EL (cell line): ENCODE measurements around the gene TSHZ2.
"Not testable (repeated sequence)": the region's sequence is repeated elsewhere in the genome, so short reads cannot be mapped to it uniquely, and the experiment has no call there.

Experiments used
- DNase-seq: peaks from one replicate; pipeline ENCODE4 v3.0.0-alpha.2; 2016

TSHZ2 gene

DNA sequence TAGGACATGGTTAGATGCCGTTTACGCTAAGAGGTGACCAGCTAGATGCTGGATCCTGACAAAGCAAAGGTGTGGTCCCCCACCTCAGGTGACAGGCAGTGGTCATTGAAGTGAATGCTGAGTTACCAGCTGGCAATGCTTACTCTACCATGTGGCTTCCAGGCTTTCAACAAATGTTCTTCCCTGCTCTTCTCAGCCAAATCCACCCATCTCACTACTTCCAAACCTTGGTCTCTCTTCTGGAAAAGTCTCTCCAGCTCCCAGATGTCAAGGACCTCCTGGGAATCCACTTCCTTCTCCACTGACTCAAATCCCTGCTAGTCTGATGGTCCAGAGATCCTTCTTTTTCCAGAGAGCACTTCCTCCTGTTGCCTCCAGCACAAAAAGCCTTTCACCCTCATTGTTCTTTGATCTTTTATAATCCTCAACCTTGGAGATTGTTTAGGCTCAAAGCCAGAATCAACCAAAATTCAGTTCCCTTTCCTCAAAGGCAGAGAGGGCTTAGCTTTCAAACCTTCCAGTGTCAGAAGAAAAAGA lies 393.4 kb downstream of the TSHZ2 start:
- no peak for DNase-seq

DNA sequence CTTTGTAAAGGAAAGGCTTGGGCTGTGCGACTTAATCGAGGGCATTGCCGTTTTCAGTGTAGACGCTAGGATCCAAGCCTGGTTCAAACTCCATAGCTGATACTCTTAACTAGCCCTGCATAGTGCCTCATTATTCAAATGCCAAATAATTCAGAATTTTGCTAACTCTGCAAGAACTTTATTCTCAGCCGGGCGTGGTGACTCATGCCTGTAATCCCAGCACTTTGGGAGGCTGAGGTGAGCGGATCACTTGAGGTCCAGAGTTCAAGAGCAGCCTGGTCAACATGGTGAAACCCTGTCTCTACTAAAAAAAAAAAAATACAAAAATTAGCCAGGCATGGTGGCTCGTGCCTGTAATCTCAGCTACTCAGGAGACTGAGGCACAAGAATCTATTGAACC lies 394.8 kb downstream of the TSHZ2 start:
- DNase-seq: not testable (repeated sequence)

DNA sequence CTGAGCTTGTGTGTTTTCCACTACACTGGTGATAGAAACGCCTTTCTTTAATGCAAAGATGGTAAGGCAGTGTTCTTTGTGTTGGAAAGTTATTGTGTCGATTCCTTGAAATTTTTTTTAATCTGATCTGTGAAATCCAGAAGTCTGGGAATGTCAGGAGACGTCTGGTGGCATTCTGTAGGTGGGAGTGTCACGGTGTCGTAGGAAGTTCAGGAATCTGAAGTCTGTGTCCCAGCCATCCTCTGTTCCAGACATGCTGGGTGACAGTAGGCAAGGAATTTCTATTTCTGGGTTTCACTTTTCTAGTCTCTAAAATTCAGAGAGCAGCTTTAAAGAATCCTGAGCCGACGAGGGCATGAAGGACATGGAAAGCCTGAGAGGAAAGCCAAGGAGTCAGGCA lies 397.7 kb downstream of the TSHZ2 start:
- no peak for DNase-seq

DNA sequence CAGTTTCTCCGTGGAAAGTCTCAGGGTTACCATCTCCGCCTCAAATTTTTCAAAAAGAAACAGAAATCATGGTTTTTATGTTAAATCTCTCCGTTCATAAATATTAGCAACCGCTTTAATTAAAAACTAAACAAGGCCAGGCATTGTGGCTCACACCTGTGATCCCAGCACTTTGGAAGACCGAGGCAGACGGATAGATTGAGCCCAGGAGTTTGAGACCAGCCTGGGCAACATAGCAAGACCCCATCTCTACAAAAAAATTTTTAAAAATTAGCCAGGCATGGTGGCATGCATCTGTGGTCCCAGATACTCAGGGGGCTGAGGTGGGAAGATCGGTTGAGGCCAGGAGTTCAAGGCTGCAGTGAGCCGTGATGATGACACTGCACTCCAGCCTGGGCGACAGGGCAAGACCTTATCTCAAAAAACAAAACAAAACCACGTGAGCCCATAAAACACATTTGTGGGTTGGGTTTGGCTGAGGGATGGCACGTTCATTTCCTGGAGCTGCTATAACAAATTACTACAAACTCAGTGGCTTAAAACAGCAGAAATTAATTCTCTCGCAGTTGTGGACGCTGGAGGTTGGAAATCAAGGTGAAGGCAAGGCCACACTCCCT lies 398.3 kb downstream of the TSHZ2 start:
- DNase-seq: no peak

DNA sequence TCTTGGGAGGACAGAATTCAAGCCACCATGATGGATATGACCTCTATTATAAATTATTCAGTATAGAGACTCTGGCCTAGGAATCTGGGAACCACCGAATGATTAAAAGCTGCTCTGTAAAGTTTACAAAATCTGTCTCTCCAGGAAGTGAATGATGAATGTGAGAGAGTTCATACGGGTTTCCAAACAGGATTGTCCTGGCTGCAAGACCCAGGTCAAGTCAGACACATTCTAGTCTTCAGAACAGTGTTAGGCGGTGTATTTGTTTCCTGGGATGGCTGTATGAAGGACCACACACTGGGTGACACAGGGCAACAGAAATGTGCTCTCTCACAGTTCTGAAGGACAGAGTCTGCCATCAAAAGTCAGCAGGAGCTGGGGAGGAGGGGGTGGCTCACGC lies 399.1 kb downstream of the TSHZ2 start:
- no peak for DNase-seq

DNA sequence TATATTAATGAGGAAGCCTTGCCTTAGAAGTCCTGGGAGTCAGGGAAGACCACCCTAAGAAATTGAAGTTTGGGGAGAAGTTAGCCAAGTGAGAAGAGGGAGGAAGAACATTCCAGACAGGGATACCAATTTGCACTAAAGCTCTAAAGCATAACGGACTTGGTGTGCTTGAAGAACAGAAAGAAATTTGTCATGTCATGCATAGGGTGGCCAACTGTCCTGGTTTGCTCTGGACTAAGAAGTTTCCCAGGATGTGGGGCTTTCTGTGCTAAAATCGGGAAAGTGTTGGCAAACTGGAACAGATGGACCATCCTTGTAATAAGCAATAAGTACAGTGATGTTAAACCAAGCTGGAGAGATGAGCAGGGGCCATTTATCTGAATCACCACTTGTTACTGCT lies 403.9 kb downstream of the TSHZ2 start:
- no peak for DNase-seq

DNA sequence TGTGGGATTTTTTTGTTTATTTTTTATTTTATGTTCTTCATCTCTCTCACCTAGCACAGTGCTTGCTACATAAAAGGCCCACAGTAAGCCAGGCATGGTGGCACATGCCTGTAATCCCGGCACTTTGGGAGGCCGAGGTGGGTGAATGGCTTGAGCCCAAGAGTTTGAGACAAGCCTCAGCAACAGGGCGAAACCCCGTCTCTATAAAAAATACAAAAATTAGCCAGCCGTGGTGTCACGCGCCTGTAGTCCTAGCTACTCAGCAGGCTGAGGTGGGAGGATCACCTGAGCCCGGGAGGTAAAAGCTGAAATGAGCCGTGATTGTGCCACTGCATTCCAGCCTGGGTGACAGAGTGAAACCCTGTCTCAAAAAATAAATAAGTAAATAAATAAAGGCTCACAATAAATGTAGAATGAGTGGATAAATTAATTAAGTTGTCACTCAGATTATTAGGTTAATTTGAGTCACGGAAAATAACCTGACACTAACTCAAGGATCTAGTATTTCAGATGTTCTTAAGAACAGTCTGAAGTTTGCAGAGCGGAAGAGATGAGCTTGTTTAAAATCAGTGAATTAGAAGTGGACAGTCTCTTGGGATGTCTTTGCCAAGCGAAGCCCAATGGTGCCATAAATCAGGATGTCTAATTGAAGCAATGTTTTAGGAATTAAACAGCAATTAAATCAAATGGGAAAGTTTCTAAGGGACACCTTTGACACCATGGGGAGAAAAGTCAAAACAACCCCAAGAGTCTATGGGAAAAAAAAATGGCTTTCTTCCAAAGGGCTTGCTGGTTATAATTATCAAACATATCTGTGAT lies 407.1 kb downstream of the TSHZ2 start:
- DNase-seq: no peak

DNA sequence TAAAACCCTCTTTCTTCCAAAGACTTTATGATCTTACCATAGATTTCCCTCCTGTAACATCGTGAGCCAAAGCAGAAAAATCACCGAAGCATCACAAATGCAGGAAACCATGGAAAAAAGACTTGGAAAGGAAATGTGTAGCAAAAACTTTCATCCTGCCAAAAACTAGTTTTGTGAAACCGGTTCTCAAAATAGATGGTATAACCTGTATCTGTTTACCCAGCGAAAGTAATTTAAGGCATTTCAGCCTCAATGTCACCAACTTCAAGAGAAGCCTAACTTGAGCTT lies 407.6 kb downstream of the TSHZ2 start:
- DNase-seq: no peak

DNA sequence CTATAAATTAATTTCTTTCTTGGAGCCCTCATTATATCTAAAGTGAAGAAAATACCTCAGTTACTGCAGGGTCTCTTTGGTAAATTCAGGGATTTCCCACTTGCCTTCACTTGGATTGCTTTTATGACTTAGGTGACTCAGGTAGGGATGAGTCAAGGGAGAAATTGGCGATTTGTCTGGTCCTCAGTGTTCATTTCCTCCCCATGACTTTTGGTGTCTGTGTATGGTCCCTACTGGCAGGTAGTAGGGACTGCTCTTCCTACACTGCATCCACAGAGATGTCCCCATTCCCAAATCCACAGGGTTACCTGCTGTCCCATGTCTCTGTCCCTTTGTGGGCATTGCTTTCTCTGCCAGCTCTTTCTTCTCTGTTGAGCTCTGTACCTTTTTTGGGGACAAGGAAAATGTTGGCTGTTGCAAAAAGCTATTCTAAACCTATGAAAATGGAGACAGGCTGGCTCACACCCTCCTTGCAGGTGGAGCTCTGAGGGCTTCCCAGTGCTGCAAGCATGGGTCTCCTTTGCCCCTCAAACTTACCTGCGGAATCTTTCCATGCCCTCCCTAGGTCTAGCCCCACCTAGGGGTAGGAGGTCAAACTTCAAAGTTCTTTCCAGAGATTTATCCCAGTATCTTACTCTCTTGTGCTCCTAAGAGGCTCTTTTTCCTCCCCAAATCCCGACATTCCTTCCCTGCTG lies 409.6 kb downstream of the TSHZ2 start:
- no peak for DNase-seq

DNA sequence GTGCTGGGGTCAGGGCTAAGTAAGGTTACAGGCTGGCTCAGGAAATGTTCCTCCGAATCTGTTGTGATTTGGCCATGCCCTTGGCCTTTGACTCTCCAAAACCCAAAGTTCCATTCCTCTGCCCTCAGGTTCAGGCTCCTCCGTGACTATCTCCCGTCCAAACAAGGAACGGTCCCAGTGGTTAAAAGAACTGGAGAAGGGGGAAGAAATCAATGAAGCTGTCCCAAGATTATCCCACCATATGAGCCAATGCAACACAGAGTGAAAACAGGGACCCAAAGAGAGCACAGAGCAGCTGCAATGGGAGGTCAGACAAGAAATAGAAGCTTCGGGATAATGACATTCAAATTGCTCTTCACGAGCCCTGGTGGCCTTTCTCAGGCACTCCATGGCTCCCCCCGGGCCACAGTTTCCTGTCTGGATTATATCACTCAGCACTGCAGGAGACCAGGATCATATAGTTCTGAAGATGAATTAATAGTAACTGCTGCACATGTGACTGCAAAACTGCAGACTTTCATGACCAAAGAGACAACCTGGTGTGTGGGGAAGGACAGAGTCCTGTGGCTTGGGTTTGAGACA lies 410.2 kb downstream of the TSHZ2 start:
- no peak for DNase-seq

DNA sequence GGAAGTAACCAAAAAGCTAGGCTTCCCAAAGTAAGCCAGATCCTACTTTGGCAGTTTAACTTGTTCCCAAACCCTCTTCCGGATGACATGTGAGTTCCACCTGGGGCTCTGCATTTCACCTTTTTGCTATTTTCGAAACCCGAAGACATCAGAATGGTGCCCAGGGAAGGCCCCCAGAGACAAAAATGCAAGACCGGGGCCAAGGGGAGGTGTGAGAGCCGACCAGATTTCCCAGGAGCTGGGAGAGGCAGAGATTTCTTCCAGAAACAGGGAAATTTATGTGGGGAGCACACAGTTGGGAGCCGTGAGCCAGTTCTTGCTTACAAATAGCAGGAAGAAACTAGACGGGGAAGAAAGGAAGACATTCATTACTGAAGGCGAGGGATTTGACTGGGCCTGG lies 411.8 kb downstream of the TSHZ2 start:
- no peak for DNase-seq

DNA sequence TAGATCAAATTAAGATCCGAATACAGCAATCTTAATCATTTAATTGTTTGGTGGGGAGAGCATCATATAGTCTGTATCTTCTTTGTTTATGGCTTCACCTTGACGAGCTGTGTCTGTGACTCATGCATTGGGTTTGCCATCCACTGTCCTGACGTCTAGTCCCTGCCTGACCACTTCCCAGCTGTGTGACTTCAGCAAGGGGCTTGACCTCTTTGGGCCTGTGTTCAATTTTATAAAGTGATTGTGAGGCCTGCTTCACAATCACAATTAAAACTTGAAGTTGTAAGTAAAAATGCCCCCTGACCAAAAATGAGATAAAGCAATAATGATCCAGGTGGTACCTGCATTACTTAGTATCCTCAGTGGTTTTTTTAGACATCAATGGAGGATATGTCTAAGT lies 412.2 kb downstream of the TSHZ2 start:
- no peak for DNase-seq

DNA sequence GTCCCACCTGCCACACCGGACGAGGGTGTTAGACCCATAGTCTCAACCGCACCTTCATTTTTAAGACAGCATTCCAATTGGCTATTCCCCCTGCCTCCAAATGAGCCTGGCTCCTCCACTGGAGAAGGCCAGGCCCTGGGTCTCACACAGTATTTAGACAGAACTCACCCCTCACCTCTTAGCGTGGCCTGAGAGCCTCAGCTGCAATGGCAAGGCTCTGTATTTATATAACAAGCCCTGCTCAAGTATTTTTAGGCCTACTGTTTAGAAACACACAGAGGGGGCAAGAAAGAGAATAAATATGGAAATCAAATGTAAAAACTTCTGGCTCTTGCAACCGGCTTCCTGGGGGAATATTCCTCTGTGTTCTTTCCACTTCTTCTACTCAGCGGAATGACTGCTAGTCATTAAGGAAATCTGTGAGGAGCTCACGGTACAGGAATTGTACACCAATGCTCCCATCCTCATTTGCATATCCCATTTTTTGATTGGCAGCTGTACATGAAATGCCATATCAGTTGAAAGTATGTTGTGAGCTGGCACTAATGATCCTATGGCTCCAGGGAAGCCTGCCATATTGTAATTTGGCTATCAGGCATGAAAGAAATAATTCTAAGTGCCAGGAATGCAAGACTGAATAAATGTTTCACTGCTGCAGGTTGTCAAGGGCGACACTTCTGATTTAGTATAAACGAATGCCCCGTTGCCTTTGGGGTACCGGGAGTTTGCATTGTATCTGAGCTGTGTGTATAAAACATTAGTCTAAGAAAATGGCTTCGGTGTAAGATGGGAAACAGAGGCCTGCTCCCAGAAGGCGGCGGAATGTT lies 414.0 kb downstream of the TSHZ2 start:
- no peak for DNase-seq

DNA sequence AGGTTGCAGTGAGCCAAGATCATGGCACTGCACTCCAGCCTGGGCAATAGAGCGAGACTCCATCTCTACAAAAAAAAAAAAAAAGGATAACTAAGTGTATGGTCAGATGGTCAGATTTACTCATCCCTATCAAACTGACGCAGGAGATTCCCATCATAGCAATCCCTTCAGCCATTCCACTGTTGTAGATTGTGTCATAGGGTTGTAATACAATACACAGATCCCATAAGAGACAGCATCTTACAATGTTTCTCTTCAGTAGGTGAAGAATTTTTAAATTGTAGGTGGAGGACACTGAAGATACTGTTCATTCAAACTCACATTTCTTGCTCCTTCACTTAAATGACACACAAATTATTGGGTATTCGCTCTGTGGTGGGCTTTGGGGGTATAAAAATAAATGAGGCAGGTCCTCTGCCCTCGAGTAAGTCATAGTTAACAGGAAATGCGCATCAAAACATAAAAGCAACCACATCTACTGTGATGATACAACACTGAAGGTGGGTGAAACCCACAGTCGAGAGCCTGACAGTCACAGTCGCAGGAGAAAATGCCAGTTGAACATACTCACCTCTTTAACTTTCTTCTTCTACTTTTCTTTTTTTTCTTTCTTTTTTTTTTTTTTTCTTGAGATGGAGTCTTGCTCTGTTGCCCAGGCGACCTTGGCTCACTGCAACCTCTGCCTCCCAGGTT lies 416.0 kb downstream of the TSHZ2 start:
- DNase-seq: no peak

DNA sequence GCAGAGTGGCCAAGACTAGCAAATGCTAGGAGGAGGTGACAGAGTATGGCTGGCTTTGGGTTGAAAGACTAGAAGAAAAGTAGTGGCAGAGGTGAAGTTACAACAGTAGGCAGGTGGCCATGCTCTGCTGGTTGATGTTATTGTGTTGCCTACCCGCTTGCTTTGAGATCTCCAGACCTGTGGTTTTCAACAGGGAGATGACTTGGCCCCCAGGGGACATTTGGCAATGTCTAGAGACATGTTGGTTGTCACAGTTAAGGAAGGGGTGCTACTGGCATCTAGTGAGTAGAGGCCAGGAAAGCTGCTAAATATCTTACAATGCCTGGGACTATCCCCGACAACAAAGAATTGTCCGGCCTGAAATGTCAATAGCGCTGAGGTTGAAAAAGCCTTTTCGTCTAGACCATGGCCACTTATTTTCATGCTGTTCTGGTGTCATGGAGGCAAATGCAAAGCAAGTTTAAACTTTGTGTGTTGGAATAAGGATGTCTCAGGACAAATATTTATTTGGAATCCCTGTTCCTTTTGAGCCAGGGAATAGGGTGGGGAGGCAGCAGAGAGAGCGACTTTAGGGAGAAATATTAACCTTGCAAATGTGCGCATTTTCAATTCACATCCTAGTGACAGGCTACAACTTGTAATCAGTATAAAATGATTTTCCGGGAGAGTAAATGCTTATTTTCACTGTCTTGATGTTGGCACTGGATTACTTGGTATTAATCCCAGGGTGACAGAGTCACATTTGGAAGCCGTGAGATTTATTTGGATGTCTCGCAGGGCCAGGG lies 417.6 kb downstream of the TSHZ2 start:
- no peak for DNase-seq

DNA sequence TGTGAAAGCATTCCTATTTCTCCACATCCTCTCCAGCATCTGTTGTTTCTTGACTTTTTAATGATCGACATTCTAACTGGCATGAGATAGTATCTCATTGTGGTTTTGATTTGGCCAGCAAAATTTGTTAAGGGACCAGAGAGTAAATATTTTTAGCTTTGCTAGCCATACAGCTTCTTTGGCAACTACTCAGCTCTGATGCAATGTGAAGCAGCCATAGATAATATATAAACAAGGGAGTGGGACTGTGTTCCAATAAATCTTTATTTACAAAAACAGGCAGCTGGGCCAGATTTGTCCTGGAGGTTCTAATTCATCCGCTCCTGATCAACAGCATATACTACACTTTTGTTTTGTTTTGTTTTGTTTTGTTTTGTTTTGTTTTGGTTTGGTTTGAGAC lies 418.6 kb downstream of the TSHZ2 start:
- DNase-seq: no peak

DNA sequence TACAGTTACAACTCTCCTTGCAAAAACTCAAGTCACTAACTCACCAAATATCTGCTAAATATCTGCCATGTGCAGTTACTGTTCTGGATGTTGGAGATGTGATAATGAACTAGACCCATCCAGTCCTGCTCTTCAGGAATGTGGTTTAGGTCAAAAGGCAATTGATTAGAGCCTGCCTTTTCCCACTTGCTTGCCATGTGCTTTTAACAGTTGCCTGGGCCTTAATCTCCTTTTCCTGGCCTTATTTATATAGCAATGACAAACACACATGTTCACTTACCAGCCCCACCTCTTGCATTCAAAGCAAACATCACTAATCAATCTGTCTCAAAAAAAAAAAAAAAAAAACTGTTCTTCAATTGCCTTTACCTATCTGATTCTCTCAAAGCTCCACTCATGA lies 422.3 kb downstream of the TSHZ2 start:
- DNase-seq: no peak

DNA sequence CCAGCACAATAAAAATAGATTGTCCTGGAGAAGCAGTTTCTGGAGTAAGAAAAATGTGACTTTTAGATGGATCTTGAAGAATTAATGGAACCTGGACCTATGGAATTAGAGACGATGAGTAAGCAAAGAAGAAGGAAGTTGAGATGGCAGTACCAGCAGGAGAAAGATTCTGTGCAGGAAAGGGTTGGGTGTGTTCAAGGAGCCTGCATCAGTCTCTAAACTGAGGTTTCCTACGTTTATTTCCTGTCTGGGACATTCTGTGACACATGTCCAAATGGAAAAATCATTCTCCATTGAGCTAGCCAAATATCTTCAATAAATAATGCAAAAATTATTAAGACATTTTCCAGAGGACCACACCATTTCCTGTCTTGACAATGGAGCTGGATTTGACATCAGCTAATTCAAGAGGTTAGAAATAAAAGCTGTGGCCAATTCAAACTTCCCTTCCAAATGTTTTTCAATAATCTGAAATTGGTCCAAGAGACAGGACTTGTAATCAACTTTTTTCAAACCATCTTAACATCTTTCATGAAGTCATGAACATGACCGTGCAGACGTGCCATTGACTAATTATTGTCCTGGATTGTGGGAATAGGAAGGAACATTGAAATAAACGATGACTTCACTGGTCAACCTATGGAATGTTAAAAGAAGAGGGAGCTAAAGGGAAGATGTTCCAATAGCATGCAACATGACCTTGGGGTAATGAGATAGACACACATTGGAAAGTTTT lies 423.2 kb downstream of the TSHZ2 start:
- DNase-seq: no peak

DNA sequence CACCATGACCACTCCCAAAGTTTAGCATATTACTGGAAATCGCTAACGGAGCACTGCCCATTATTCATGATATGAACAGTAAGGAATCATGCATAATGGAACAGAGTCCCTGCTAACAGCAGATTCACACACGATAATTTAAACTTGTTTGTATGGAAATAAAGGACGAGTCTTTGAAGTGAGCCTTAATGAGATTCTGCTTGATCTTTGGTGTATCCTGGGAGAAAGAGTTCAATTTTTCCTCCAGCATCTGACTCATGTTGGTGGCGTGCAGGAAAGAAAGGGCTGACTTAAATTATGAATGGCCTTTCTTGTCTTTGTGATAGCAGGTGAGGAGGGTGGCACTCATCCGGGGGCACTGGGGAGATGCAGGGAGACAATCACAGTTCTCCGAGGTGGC lies 426.9 kb downstream of the TSHZ2 start:
- DNase-seq: no peak

DNA sequence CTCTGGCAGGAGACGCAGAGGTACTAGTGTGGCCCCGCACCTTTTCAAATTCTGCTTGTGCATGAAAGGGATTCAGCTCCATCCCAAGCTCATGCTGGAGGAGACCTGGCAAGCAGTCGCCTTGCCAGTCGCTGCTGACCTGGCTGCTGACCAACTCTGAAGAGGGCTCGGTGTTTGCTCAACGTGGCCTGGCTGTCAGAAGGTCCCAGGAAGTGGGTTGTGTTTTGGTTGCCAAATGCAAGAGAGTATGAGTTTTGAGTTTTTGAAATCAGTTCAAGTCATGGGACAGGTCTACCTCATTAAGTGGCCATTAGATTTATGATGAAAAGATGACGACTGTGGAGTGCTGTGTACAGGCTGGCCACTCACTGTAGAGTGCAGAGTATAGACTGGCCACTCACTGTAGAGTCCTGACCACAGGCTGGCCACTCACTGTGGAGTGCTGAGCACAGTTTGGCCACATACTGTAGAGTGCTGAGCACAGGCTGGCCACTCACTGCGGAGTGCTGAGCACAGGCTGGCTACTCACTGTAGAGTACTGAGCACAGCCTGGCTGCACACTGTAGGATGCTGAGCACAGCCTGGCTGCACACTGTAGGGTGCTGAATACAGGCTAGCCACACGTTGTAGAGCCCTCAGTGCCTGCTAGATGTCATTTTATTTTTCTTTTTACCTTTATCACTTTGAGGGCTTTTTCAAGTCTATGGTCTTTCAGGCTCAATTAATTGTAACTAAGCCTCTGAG lies 427.6 kb downstream of the TSHZ2 start:
- DNase-seq: no peak
